Cardiac muscle cell (in vitro differentiated cells and primary cell): ENCODE results near the gene ZPBP. TPM values are rescaled to one million over a fixed set of nuclear protein-coding genes. Genes with fewer than 3 reads are reported as not detected.
"Not testable (repeated sequence)": the region's sequence is repeated elsewhere in the genome, so short reads cannot be mapped to it uniquely, and the experiment has no call there.

Source experiments
- DNase-seq, 2 donors: peaks; one replicate each; pipeline versions ENCODE4 v3.0.0 to v3.0.0-alpha.2; 2010 to 2017; ENCODE audit warnings: low read depth in 1 of 2, low spot score in 1 of 2
- H3K27ac ChIP-seq: fragments of 200-600 bp; sonication (generic); 2 replicates; pipeline ENCODE4 v1.5.1; 2016
- H3K27me3 ChIP-seq: fragments of 200-600 bp; sonication (generic); 2 replicates; pipeline ENCODE4 v1.6.0; 2016; ENCODE audit warnings: control low read depth
- H3K36me3 ChIP-seq: fragments of 200-600 bp; sonication (generic); 2 replicates; pipeline ENCODE4 v1.5.1; 2016; ENCODE audit warnings: control low read depth
- H3K4me1 ChIP-seq: fragments of 200-600 bp; sonication (generic); 2 replicates; pipeline ENCODE4 v1.8.1; 2017; ENCODE audit warnings: low read depth, mild to moderate bottlenecking, mixed run types
- H3K4me3 ChIP-seq: fragments of 200-600 bp; sonication (generic); 2 replicates; pipeline ENCODE4 v1.5.1; 2016; ENCODE audit warnings: mild to moderate bottlenecking
- H3K9me3 ChIP-seq: fragments of 200-600 bp; sonication (generic); 2 replicates; pipeline ENCODE4 v1.5.1; 2017; ENCODE audit warnings: low read depth, mild to moderate bottlenecking, control low read depth
- polyA plus RNA-seq: library from polyadenylated mRNA; unstranded; fragments of >200 nt; fragmentation: Nextera tagmentation; extraction: Ambion mirVana; gene quantifications from 2 replicates; pipeline ENCODE4 v1.2.1, GENCODE V29; 2016
- total RNA-seq: library from RNA; depleted of rRNA; stranded (reverse); fragments of >200 nt; gene quantifications from 2 replicates; pipeline ENCODE4 v1.2.3, GENCODE V29; 2016
- TF ChIP-seq, protein P1 (sequence below): IDR thresholded peaks from 2 replicates; pipeline ENCODE4 v1.5.1; 2012; ENCODE audit warnings: low read depth, mild to moderate bottlenecking, low read length

Gene ZPBP
- total and polyA plus RNA-seq, 2 experiments from 2014 or later, result not detected

GRCh38 chr7:50047716-50048115 lies 45.3 kb downstream of the ZPBP start:
- Histone ChIP-seq H3K27me3 (no peaks in the 10 kb centered on the region), H3K36me3 (no peaks in the 10 kb centered on the region), H3K4me1 (no peaks in the 10 kb centered on the region), H3K9me3 (no peaks in the 10 kb centered on the region), H3K27ac (no peak overlapping the region), H3K4me3 (no peak overlapping the region)
- TF ChIP-seq, protein P1, sequence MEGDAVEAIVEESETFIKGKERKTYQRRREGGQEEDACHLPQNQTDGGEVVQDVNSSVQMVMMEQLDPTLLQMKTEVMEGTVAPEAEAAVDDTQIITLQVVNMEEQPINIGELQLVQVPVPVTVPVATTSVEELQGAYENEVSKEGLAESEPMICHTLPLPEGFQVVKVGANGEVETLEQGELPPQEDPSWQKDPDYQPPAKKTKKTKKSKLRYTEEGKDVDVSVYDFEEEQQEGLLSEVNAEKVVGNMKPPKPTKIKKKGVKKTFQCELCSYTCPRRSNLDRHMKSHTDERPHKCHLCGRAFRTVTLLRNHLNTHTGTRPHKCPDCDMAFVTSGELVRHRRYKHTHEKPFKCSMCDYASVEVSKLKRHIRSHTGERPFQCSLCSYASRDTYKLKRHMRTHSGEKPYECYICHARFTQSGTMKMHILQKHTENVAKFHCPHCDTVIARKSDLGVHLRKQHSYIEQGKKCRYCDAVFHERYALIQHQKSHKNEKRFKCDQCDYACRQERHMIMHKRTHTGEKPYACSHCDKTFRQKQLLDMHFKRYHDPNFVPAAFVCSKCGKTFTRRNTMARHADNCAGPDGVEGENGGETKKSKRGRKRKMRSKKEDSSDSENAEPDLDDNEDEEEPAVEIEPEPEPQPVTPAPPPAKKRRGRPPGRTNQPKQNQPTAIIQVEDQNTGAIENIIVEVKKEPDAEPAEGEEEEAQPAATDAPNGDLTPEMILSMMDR, result no peak
- no peak for DNase-seq

GRCh38 chr7:50041165-50041564 lies 51.9 kb downstream of the ZPBP start:
- not testable (repeated sequence) for H3K4me3 ChIP-seq, H3K36me3 ChIP-seq, H3K4me1 ChIP-seq, DNase-seq, H3K27ac ChIP-seq, H3K9me3 ChIP-seq, H3K27me3 ChIP-seq

- H3K9me3 ChIP-seq, result no peaks in the 10 kb centered on the region
- no peak for DNase-seq
- no peaks in the 10 kb centered on the region for H3K36me3 ChIP-seq
- H3K27me3 ChIP-seq, result no peaks in the 10 kb centered on the region
- TF ChIP-seq, protein P1, result no peak
- H3K4me3 ChIP-seq, result no peak overlapping the region
- H3K4me1 ChIP-seq, result no peaks in the 10 kb centered on the region
- H3K27ac ChIP-seq, result no peak overlapping the region
Measured at GRCh38 chr7:50037086-50037485, 56.0 kb downstream of the ZPBP start.

- Histone ChIP-seq H3K27ac (no peak overlapping the region), H3K36me3 (no peaks in the 10 kb centered on the region), H3K9me3 (no peaks in the 10 kb centered on the region), H3K4me3 (no peak overlapping the region), H3K4me1 (no peaks in the 10 kb centered on the region), H3K27me3 (no peaks in the 10 kb centered on the region)
- TF ChIP-seq, protein P1, result no peak
- no peak for DNase-seq
Measured at GRCh38 chr7:50022991-50023390, 70.1 kb downstream of the ZPBP start.

GRCh38 chr7:50022451-50022850 lies 70.6 kb downstream of the ZPBP start:
- DNase-seq, result no peak
- Histone ChIP-seq H3K36me3 (no peaks in the 10 kb centered on the region), H3K4me3 (no peak overlapping the region), H3K27ac (no peak overlapping the region), H3K27me3 (no peaks in the 10 kb centered on the region), H3K4me1 (no peaks in the 10 kb centered on the region), H3K9me3 (no peaks in the 10 kb centered on the region)
- TF ChIP-seq, protein P1, result no peak

- TF ChIP-seq, protein P1, result no peak
- H3K27me3 ChIP-seq, result no peaks in the 10 kb centered on the region
- no peaks in the 10 kb centered on the region for H3K9me3 ChIP-seq
- no peak for DNase-seq
- H3K4me3 ChIP-seq, result no peak overlapping the region
- no peaks in the 10 kb centered on the region for H3K4me1 ChIP-seq
- H3K36me3 ChIP-seq, result no peaks in the 10 kb centered on the region
- H3K27ac ChIP-seq, result no peak overlapping the region
Measured at GRCh38 chr7:49995681-49996080, 97.4 kb downstream of the ZPBP start.
